Endothelial cell of umbilical vein (primary cell): ENCODE results near the gene CACNA2D3. TPM values are rescaled to one million over a fixed set of nuclear protein-coding genes. Genes with fewer than 3 reads are reported as not detected.
A peak's percentile ranks its signal among the peaks of the same experiment; 100 is the strongest.

Experiments
- BruUV-seq: library from RNA; stranded (reverse); fragments of 400-500 nt; replicated peaks from 2 replicates; lab custom pipeline; 2021; lab: Mats Ljungman, UMichigan
- CTCF ChIA-PET: fragments of 300-600, 350-600 bp; sonication (Branson Sonifier 250); formaldehyde crosslinking; loops from one replicate; lab custom pipeline; 2021; ENCODE audit warnings: antibody characterized with exemption, inconsistent platforms; lab: Charles Lee
- POLR2A ChIA-PET: fragments of 300-600, 350-600 bp; sonication (Branson Sonifier 250); formaldehyde crosslinking; loops from one replicate; lab custom pipeline; 2021; ENCODE audit warnings: antibody characterized with exemption, inconsistent platforms; lab: Charles Lee
- DNase-seq: peaks from one replicate; pipeline ENCODE4 v3.0.0-alpha.2; 2011; ENCODE audit warnings: low read depth, low spot score
- FAIRE-seq: peaks from 2 replicates; lab custom pipeline; 2011; peaks lifted over from hg19 to GRCh38; lab: Jason Lieb, UNC
- H2AFZ ChIP-seq: 2 replicates; pipeline ENCODE4 v1.6.0; 2012; ENCODE audit warnings: low read depth, low read length, control low read depth, inconsistent platforms
- H3K27ac ChIP-seq: 2 replicates; pipeline ENCODE4 v1.5.1; 2011; ENCODE audit warnings: low read depth, mild to moderate bottlenecking, control low read depth, low read length, moderate library complexity; ENCODE audit not compliant: insufficient read depth
- H3K27me3 ChIP-seq, 2 experiments: 2 replicates each; pipeline versions ENCODE4 v1.6.0 to v1.6.1; 2011; ENCODE audit warnings: low read length in 2 of 2, mixed read lengths in 1 of 2; ENCODE audit not compliant: control insufficient read depth in 2 of 2, insufficient read depth in 2 of 2
- H3K36me3 ChIP-seq, 2 experiments: 2 replicates in 1 of 2; 3 replicates in 1 of 2; pipeline ENCODE4 v1.5.1; 2011; ENCODE audit warnings: low read length in 2 of 2, mild to moderate bottlenecking in 1 of 2, moderate library complexity in 1 of 2; ENCODE audit not compliant: control insufficient read depth in 2 of 2, insufficient read depth in 2 of 2; ENCODE audit errors: extremely low read depth in 1 of 2
- H3K4me1 ChIP-seq: 3 replicates; pipeline ENCODE4 v1.5.1; 2011; ENCODE audit warnings: mild to moderate bottlenecking, low read length; ENCODE audit not compliant: control insufficient read depth, insufficient read depth; ENCODE audit errors: extremely low read depth
- H3K4me2 ChIP-seq: 2 replicates; pipeline ENCODE4 v1.6.1; 2011; ENCODE audit warnings: low read length, control low read depth, mixed read lengths; ENCODE audit not compliant: insufficient read depth
- H3K4me3 ChIP-seq, 3 experiments: fragments of 200-600 bp in 1 of 3; sonication (generic), shearing (Covaris generic) in 1 of 3; replicated peaks in 1 of 3; 2 replicates each; pipeline ENCODE4 v1.5.1; 2011 to 2016; ENCODE audit warnings: control low read depth in 3 of 3, low read length in 3 of 3, mild to moderate bottlenecking in 2 of 3, inconsistent platforms in 1 of 3, low read depth in 1 of 3, moderate library complexity in 1 of 3; ENCODE audit not compliant: insufficient read depth in 1 of 3
- H3K79me2 ChIP-seq: 2 replicates; pipeline ENCODE4 v1.6.0; 2012; ENCODE audit warnings: low read length, inconsistent platforms; ENCODE audit not compliant: control insufficient read depth, insufficient read depth
- H3K9ac ChIP-seq: replicated peaks from 2 replicates; pipeline ENCODE3; 2011; ENCODE audit warnings: low read length, control low read depth; ENCODE audit not compliant: insufficient read depth; ENCODE audit errors: extremely low read depth
- H3K9me1 ChIP-seq: replicated peaks from 3 replicates; pipeline ENCODE4 v1.6.0; 2011; ENCODE audit warnings: mild to moderate bottlenecking, low read length; ENCODE audit not compliant: control insufficient read depth, insufficient read depth; ENCODE audit errors: extremely low read depth
- H3K9me3 ChIP-seq: replicated peaks from 2 replicates; pipeline ENCODE4 v1.5.1; 2012; ENCODE audit warnings: low read length, inconsistent platforms; ENCODE audit not compliant: control insufficient read depth, insufficient read depth
- H4K20me1 ChIP-seq: replicated peaks from 2 replicates; pipeline ENCODE3; 2011; ENCODE audit warnings: mild to moderate bottlenecking, low read length; ENCODE audit not compliant: control insufficient read depth, insufficient read depth; ENCODE audit errors: extremely low read depth
- CTCF ChIP-seq, 2 donors: IDR thresholded peaks; 1 replicate in 1 of 2; 2 replicates in 1 of 2; pipeline ENCODE4 v1.5.1; 2011; ENCODE audit warnings: low read length in 2 of 2, mild to moderate bottlenecking in 2 of 2, moderate library complexity in 2 of 2, control low read depth in 1 of 2, inconsistent platforms in 1 of 2, low read depth in 1 of 2; ENCODE audit not compliant: insufficient read depth in 1 of 2; ENCODE audit errors: extremely low read depth in 1 of 2
- EZH2 ChIP-seq: IDR thresholded peaks from 2 replicates; pipeline ENCODE4 v1.6.1; 2012; ENCODE audit warnings: borderline replicate concordance, low read depth, mild to moderate bottlenecking, moderate library complexity, low read length, inconsistent platforms; ENCODE audit not compliant: severe bottlenecking
- FOS ChIP-seq: IDR thresholded peaks from 2 replicates; pipeline ENCODE4 v1.6.1; 2011; ENCODE audit warnings: mild to moderate bottlenecking, low read length, moderate library complexity, borderline replicate concordance; ENCODE audit not compliant: insufficient read depth
- GATA2 ChIP-seq: IDR thresholded peaks from 2 replicates; pipeline ENCODE4 v1.7.0; 2011; ENCODE audit warnings: low read depth, mild to moderate bottlenecking, moderate library complexity, mixed read lengths, low read length; ENCODE audit not compliant: insufficient read length, insufficient read depth
- JUN ChIP-seq: IDR thresholded peaks from 2 replicates; pipeline ENCODE4 v1.6.1; 2011; ENCODE audit warnings: borderline replicate concordance, low read depth; ENCODE audit not compliant: insufficient read length, insufficient read depth
- MAX ChIP-seq: IDR thresholded peaks from 2 replicates; pipeline ENCODE4 v1.6.1; 2011; ENCODE audit not compliant: insufficient read depth, insufficient read length
- MYC ChIP-seq: IDR thresholded peaks from one replicate; pipeline ENCODE4 v1.6.1; 2011; ENCODE audit warnings: mild to moderate bottlenecking, low read depth, low read length
- POLR2A ChIP-seq: IDR thresholded peaks from 2 replicates; pipeline ENCODE4 v1.6.1; 2012; ENCODE audit warnings: low read depth, mild to moderate bottlenecking, control low read depth, low read length
- POLR2AphosphoS5 ChIP-seq: IDR thresholded peaks from 2 replicates; pipeline ENCODE4 v1.6.1; 2012; ENCODE audit warnings: low read depth, mild to moderate bottlenecking, control low read depth, low read length, moderate library complexity; ENCODE audit not compliant: insufficient read depth
- dilution Hi-C: fragments of 300-500 bp; cut with MboI; formaldehyde crosslinking; loops from one replicate; pipeline ENCODE4 v1.15.0; 2019; ENCODE audit warnings: low sequenced_read_pairs; ENCODE audit not compliant: extremely low pct_ligation_motif_present
- intact Hi-C: fragments of 100-400 bp; cut with micrococcal nuclease; formaldehyde crosslinking; loops from one replicate; pipeline ENCODE4 v1.10.0; 2022
- polyA plus RNA-seq, 4 experiments: library from polyadenylated mRNA; depleted of rRNA in 3 of 4; stranded (reverse) in 3 of 4; unstranded in 1 of 4; fragments of >200 nt; gene quantifications; 2 replicates each; pipeline versions ENCODE4 v1.2.1 to v1.2.3, GENCODE V29; 2011 to 2012; ENCODE audit warnings: missing spikeins in 1 of 4
- total RNA-seq: library from RNA; stranded (reverse); gene quantifications from 2 replicates; pipeline ENCODE4 v1.2.3, GENCODE V29; 2021

The CACNA2D3 gene
- total and polyA plus RNA-seq, 2 donors (not counting 3 experiments of a cell fraction or from before 2014, with no cell fraction given) = not detected

- ChIA-PET CTCF (interaction anchor here (0.7 to 4.4 kb wide), 13 partner anchors 11 to 1644 kb away, joined by 3 to 27 read pairs (median 4); no protein-coding TSS in a partner anchor), POLR2A (no interaction called here)
- Histone ChIP-seq H3K4me2 (no peak overlapping the region), H3K27ac (no peak overlapping the region), H3K4me1 (no peaks in the 10 kb centered on the region), H3K79me2 (no peaks in the 10 kb centered on the region), H4K20me1 (no peaks in the 10 kb centered on the region), H2AFZ (no peak overlapping the region), H3K4me3 (no peak overlapping the region), H3K9ac (no peak overlapping the region), H3K27me3 (no peaks in the 10 kb centered on the region), H3K36me3 (no peaks in the 10 kb centered on the region), H3K9me1 (no peaks in the 10 kb centered on the region), H3K9me3 (no peaks in the 10 kb centered on the region)
- FAIRE-seq (no peak), DNase-seq (peak; percentile 38)
- intact Hi-C loops = loop anchor here (1.0 to 10.0 kb wide), 7 partner anchors 327 to 1594 kb away; no protein-coding TSS in a partner anchor
- TF ChIP-seq JUN (no peak), CTCF (IDR thresholded peaks at IDR 0.05; ENCODE audit: extremely low read depth in 1 of 2, insufficient read depth in 1 of 2, low read depth in 1 of 2, low read length in 2 of 2) (peak; percentile 71 to 87)
- no TSS peak for BruUV-seq
- dilution Hi-C loops = no loop called here
These were observed 731.4 kb downstream of the CACNA2D3 start for GRCh38 chr3:54853573-54854404.

DNA sequence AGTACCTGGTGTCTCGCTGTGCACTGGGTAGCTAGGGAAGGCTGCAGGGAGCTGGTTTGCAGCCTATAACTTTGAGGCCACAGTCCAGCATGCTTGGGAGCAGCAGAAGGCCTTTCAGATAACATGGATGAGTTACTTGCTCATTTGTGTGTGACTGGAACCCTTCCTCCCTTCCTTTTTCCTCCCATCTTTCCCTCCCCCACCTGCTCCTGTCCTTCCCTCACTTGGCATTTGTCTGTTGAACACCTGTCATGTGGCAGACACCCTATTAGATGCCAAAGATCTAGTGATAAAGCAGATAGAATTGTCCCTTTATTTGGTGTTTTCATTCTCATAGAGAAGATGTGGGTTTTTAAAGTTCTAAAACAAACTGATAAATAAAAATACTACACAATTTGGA is 733.9 kb downstream of the CACNA2D3 start:
- H3K79me2 ChIP-seq = no peaks in the 10 kb centered on the region
- H3K9me1 ChIP-seq = no peaks in the 10 kb centered on the region
- DNase-seq (no peak), FAIRE-seq (no peak)
- no peaks in the 10 kb centered on the region for H4K20me1 ChIP-seq
- no peaks in the 10 kb centered on the region for H3K36me3 ChIP-seq
- H3K4me2 ChIP-seq = no peak overlapping the region
- BruUV-seq = no TSS peak
- dilution Hi-C loops (no loop called here), intact Hi-C loops (loop anchor here (10.0 kb wide), 2 partner anchors 859 to 1039 kb away; no protein-coding TSS in a partner anchor)
- H3K4me1 ChIP-seq = no peaks in the 10 kb centered on the region
- CTCF ChIA-PET = interaction anchor here (1.3 kb wide), 1 partner anchor 25 kb away, joined by 3 read pairs; no protein-coding TSS in a partner anchor
- H3K9me3 ChIP-seq = no peaks in the 10 kb centered on the region
- no peak overlapping the region for H2AFZ ChIP-seq
- no peak overlapping the region for H3K9ac ChIP-seq
- POLR2A ChIA-PET = no interaction called here
- no peaks in the 10 kb centered on the region for H3K27me3 ChIP-seq
- no peak overlapping the region for H3K4me3 ChIP-seq
- H3K27ac ChIP-seq = no peak overlapping the region
- no peak for TF ChIP-seq EZH2
- TF ChIP-seq JUN = no peak
- TF ChIP-seq POLR2A = no peak
- TF ChIP-seq GATA2 = no peak
- no peak for TF ChIP-seq FOS
- TF ChIP-seq MYC = no peak
- TF ChIP-seq POLR2AphosphoS5 = no peak
- TF ChIP-seq MAX = no peak
- no peak for TF ChIP-seq CTCF (IDR thresholded peaks at IDR 0.05; ENCODE audit: extremely low read depth in 1 of 2, insufficient read depth in 1 of 2, low read depth in 1 of 2, low read length in 2 of 2)
